Stimulated activated naive CD4-positive, alpha-beta T cell treated with Interleukin-2 at 50 U/mL for 16 hours (primary cell): ENCODE measurements around the gene PFN2.
"Not testable (repeated sequence)": the region's sequence is repeated elsewhere in the genome, so short reads cannot be mapped to it uniquely, and the experiment has no call there.

ENCODE experiments used
- DNase-seq: peaks from one replicate; lab custom pipeline; 2025; lab: John Stamatoyannopoulos, UW

The PFN2 gene

DNA sequence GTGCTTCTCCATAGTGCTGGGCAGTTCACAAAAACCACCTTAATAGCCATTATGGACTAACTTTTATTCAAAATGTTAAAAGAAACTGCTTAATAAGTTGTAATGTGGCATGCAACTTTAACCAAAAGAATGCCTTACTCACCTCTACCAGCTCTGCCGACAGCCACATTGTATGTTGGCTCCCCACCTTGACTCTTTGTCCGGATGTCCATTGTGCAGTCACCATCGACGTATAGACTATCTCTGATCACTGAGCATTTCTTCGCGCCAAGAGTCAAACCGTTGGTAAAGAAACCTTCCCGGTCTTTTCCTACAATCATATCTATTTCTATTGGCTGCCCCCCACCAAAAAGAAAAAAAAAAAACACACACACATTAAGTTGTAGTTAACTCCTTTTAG, 2.5 kb downstream of the PFN2 start:
- no peak for DNase-seq

DNA sequence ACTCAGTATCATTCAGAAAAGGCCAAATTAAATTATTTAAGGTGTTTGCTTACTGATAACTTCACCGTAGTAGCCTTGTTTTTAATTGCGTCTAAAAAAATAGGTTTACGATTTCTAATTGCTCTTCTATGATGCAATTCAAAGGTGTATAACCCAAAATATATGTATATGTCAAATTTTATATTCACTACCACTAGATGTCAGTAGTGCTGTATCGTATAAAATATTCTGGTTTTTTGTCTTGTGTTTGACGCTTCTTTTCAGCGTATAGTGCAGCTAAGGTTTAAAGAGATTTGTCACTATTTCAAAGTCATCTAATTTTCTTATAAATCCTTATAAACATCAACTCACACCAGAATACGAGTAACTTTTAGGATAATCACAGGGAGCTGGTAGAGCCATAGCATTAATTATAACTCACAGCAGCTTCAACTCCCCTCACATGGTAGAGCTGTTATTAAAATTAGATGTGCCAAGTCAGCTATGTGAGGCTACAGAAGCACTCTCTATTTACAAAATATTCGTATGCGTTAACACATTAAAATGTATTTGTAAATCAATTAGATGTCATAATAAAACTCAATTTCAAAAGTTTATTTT, 3.5 kb downstream of the PFN2 start:
- no peak for DNase-seq

- DNase-seq, result no peak
These were observed 5.4 kb downstream of the PFN2 start for GRCh38 chr3:149965278-149965677.

- DNase-seq, result no peak
These were observed 6.4 kb downstream of the PFN2 start for GRCh38 chr3:149964291-149964690.

DNA sequence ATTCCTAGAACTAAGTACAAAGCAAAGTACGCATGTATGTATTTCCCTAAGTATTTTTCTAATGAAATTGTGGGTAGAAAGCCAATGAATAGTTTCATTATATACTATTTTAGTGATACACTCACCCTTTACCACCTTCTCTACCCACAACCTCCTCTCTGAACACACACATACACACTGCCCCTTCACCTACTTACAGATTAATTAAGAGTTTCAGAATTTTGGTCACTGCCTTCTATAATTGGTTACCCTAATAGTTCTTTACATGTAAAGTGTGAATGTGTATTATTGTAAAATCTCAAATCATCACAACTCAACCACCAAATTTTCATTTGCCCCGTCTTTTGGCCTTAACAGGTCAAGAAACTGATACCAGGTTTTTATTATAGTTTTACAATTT, 7.2 kb downstream of the PFN2 start:
- no peak for DNase-seq

DNA sequence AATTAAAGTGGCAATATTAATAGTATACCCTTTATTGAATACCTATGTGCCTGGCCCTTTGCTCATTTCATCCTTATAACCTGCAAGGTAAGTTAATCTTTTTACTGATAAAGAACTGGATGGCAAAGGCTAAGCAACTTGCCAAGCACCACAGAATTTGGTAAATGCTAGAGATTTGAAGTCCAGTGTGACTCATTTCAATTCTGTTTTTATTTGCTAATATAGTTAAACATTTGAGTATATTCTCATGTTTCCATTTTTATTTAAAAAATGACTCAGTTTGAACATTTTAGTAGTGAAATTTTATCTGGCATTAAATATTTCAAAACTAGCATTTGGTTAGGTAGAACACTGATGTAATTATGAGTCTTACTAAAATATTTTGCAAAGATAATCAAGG, 11.3 kb downstream of the PFN2 start:
- DNase-seq, result no peak

- DNase-seq, result no peak
These were observed 12.4 kb downstream of the PFN2 start for GRCh38 chr3:149958171-149958796.

- DNase-seq, result no peak
These were observed 13.2 kb downstream of the PFN2 start for GRCh38 chr3:149957361-149958125.

DNA sequence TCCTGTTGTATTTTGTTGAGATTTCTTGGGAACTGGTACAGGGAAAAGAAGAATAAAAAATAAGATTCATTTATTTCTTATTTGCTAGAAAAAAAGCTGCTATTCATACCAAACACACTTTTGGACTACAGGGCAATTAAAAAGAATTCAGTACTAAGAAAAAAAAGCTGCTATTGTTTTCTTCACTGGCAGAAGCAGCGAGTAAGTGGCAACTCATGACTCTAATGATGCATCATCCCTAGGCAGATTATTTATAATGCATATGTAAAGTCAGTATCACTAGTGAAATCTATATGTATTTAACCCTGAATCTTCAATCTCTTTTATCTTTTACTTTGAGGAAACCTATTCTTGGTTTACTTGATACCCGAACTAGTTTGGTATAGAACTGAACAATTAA, 15.2 kb downstream of the PFN2 start:
- DNase-seq, result no peak

- DNase-seq, result no peak
These were observed 15.9 kb downstream of the PFN2 start for GRCh38 chr3:149954812-149955211.

DNA sequence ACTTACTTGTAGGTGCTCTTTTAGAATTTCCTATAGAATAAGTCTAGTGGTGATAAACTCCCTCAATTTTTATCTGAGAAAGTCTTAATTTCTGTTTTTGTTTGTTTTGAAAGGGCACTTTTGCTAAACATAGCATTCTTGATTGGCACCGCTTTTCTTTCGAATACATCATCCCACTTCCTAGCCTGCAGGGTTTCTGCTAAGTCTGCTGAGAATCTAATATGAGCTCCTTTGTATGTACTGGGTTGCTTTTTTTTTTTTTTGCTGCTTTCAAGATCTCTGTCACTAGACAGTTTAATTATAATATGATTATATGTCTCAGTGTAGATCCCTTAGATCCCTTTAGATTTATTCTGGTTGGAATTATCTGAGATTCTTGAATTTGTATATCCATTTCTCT, 21.5 kb downstream of the PFN2 start:
- no peak for DNase-seq

GRCh38 chr3:149947231-149947630, 23.5 kb downstream of the PFN2 start:
- no peak for DNase-seq

- not testable (repeated sequence) for DNase-seq
These were observed 26.7 kb downstream of the PFN2 start for GRCh38 chr3:149943966-149944365.

- DNase-seq, result no peak
These were observed 28.3 kb downstream of the PFN2 start for GRCh38 chr3:149942409-149942808.

DNA sequence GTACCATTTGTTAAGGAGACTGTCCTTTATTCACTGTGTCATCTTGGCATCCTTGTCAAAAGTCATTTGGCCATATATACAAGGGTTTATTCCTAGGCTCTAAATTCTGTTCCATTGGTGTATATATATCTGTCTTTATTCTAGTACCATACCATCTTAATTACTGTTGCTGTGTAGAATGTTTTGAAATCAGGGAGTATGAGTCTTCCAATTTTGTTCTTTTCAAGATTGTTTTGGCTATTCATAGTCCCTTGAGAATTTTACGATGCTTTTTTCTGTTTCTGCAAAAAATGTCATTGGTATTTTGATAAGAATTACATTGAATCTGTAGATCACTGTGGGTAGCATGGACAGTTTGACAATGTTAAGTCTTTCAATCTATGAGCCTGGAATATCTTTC, 28.7 kb downstream of the PFN2 start:
- no peak for DNase-seq

DNA sequence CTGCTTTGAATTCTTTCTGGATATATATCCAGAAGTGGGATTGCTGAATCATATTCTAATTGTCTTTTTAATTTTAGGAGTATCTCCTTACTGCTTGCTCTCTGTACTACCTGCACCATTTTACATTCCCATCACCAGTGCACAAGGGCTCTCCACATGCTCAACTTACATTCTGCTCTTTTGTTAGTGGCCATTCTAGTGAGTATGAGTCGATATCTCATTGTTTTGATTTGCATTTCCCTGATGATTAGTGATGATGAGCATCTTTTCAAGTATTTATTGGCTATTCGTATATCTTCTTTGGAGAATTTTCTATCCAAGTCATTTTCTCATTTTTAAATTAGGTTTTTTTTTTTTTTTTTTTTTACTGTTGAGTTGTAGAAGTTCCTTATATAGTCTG, 29.5 kb downstream of the PFN2 start:
- DNase-seq, result no peak

- not testable (repeated sequence) for DNase-seq
These were observed 32.2 kb downstream of the PFN2 start for GRCh38 chr3:149938392-149939055.

- DNase-seq, result peak; percentile 12
These were observed 33.9 kb downstream of the PFN2 start for GRCh38 chr3:149936812-149937230.

DNA sequence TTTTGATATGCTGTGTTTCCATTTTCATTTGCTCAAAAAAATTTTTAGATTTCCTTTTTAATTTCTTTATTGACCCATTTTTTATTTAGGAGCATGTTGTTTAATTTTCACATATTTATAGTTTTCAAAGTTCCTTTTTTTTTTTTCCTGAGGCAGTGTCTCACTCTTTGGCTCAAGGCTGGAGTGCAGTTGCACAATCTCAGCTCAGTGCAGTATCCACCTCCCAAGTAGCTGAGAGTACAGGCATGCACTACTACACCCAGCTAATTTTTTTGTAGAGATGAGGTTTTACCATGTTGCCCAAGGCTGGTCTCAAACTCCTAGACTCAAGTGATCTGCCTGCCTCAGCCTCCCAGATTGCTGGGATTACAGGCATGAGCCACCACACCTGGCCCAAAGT, 36.2 kb downstream of the PFN2 start:
- DNase-seq, result no peak

- DNase-seq, result no peak
These were observed 36.8 kb downstream of the PFN2 start for GRCh38 chr3:149933858-149934257.

- DNase-seq, result no peak
These were observed 37.7 kb downstream of the PFN2 start for GRCh38 chr3:149933008-149933407.

GRCh38 chr3:149920119-149920518, 50.6 kb downstream of the PFN2 start:
- no peak for DNase-seq

- no peak for DNase-seq
These were observed 51.2 kb downstream of the PFN2 start for GRCh38 chr3:149919509-149919908.
